Measurements from ENCODE around the gene ENO2.

DNA sequence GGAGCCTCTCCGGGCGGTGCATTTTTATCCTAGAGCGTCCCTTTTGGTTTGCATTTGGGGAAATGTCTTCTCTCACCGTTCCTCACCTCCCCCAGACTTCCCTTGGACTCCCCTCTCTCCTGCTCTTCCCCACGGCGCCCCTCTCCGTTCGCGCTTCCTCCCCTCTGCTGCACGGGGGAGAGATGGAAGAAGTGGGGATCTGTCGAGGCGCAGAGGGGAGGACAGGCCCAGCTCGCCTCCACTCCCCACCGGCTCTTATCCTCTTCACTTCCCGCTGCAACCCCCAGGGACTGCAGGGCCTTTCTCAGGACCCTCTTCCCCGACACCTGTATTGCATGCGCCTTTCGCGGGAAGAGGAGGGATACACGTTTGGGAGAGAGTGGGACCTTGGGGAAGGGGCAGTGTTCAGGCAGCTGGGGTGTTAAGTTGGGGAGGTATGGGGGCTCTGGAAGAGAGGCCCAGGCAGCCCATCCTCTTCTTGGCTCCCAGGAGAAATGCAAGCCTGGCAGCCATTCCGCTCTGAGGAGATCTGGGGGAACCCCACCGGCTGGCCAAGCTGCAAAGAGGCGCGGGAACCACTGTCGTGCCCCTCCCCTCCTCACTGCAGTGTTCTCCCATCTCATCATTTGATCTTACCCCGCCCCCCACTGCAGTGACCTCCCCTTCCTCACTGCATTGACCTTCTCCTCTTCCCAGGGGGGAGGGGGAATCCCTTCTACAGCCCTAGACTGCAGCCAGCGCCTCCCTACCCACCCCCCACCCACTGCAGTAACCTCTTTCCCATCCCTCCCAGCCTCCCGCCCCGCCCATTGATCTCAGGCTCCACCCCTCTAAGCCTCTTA lies 788 bp downstream of the ENO2 start:
- TF ChIP-seq, protein P1, sequence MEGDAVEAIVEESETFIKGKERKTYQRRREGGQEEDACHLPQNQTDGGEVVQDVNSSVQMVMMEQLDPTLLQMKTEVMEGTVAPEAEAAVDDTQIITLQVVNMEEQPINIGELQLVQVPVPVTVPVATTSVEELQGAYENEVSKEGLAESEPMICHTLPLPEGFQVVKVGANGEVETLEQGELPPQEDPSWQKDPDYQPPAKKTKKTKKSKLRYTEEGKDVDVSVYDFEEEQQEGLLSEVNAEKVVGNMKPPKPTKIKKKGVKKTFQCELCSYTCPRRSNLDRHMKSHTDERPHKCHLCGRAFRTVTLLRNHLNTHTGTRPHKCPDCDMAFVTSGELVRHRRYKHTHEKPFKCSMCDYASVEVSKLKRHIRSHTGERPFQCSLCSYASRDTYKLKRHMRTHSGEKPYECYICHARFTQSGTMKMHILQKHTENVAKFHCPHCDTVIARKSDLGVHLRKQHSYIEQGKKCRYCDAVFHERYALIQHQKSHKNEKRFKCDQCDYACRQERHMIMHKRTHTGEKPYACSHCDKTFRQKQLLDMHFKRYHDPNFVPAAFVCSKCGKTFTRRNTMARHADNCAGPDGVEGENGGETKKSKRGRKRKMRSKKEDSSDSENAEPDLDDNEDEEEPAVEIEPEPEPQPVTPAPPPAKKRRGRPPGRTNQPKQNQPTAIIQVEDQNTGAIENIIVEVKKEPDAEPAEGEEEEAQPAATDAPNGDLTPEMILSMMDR (IDR thresholded peaks at IDR 0.05; ENCODE audit: low read depth, low read length, missing input control) = no peak
- no peak for TF ChIP-seq TAF1 (conservative IDR thresholded peaks at IDR 0.05)
